CD14-positive monocyte (primary cell): ENCODE data around the gene DCAKD. TPM values are rescaled to one million over a fixed set of nuclear protein-coding genes. Genes with fewer than 3 reads are reported as not detected.
A peak's percentile ranks its signal among the peaks of the same experiment; 100 is the strongest.

Experiments
- DNase-seq, 3 donors: peaks; one replicate each; pipeline ENCODE4 v3.0.0-alpha.2; 2011 to 2022
- H2AFZ ChIP-seq: 2 replicates; pipeline ENCODE4 v1.6.0; 2012; ENCODE audit warnings: mild to moderate bottlenecking, low read depth, low read length, inconsistent platforms; ENCODE audit not compliant: insufficient read depth, poor library complexity, severe bottlenecking
- H3K27ac ChIP-seq, 2 donors: 1 replicate in 1 of 2; 2 replicates in 1 of 2; pipeline ENCODE4 v1.5.1; 2012 to 2013; ENCODE audit warnings: low read length in 2 of 2, control low read depth in 1 of 2, inconsistent platforms in 1 of 2, low read depth in 1 of 2, mild to moderate bottlenecking in 1 of 2
- H3K27me3 ChIP-seq, 2 donors: one replicate each; pipeline versions ENCODE4 v1.6.0 to v1.6.1; 2011 to 2013; ENCODE audit warnings: low read length in 2 of 2; ENCODE audit not compliant: control insufficient read depth in 2 of 2, insufficient read depth in 2 of 2
- H3K36me3 ChIP-seq, 2 donors: replicated peaks in 1 of 2; 1 replicate in 1 of 2; 2 replicates in 1 of 2; pipeline versions ENCODE4 v1.5.1 to v1.6.1; 2012 to 2013; ENCODE audit warnings: low read length in 2 of 2, control low read depth in 1 of 2, inconsistent platforms in 1 of 2, mild to moderate bottlenecking in 1 of 2; ENCODE audit not compliant: insufficient read depth in 2 of 2, control insufficient read depth in 1 of 2
- H3K4me1 ChIP-seq, 2 donors: 1 replicate in 1 of 2; 2 replicates in 1 of 2; pipeline versions ENCODE4 v1.5.1 to v1.6.1; 2012 to 2013; ENCODE audit warnings: low read length in 2 of 2, control low read depth in 1 of 2, inconsistent platforms in 1 of 2, mild to moderate bottlenecking in 1 of 2, moderate library complexity in 1 of 2; ENCODE audit not compliant: insufficient read depth in 2 of 2, control insufficient read depth in 1 of 2
- H3K4me2 ChIP-seq: replicated peaks from 2 replicates; pipeline ENCODE3; 2012; ENCODE audit warnings: low read length, moderate library complexity, mild to moderate bottlenecking; ENCODE audit not compliant: poor library complexity, severe bottlenecking; ENCODE audit errors: extremely low read depth
- H3K4me3 ChIP-seq, 3 experiments: fragments of 200-600 bp in 1 of 3; sonication (generic) in 1 of 3; replicated peaks in 1 of 3; 1 replicate in 2 of 3; 2 replicates in 1 of 3; pipeline ENCODE4 v1.5.1; 2011 to 2013; ENCODE audit warnings: low read length in 3 of 3, mild to moderate bottlenecking in 3 of 3, control low read depth in 2 of 3, low read depth in 2 of 3, inconsistent platforms in 1 of 3, moderate library complexity in 1 of 3
- H3K79me2 ChIP-seq: 2 replicates; pipeline ENCODE4 v1.6.0; 2012; ENCODE audit warnings: mild to moderate bottlenecking, control low read depth, inconsistent platforms, low read length, moderate library complexity; ENCODE audit not compliant: insufficient read depth
- H3K9ac ChIP-seq: 2 replicates; pipeline ENCODE4 v1.6.0; 2017; ENCODE audit warnings: low read length, mild to moderate bottlenecking; ENCODE audit not compliant: insufficient read depth, poor library complexity, severe bottlenecking
- H3K9me3 ChIP-seq, 2 donors: replicated peaks in 1 of 2; 1 replicate in 1 of 2; 2 replicates in 1 of 2; pipeline versions ENCODE4 v1.5.1 to v1.6.1; 2012 to 2013; ENCODE audit warnings: low read length in 2 of 2, control low read depth in 1 of 2; ENCODE audit not compliant: control insufficient read depth in 1 of 2, insufficient read depth in 1 of 2
- H4K20me1 ChIP-seq: 2 replicates; pipeline ENCODE4 v1.6.0; 2012; ENCODE audit warnings: mild to moderate bottlenecking, low read length, control low read depth, moderate library complexity; ENCODE audit not compliant: insufficient read depth
- H3K27ac Mint-ChIP-seq, 7 donors: one replicate each; pipeline ENCODE4 v1.8.0; 2020; ENCODE audit warnings: mild to moderate bottlenecking in 7 of 7, mixed read lengths in 7 of 7, moderate library complexity in 6 of 7, inconsistent platforms in 2 of 7
- H3K27me3 Mint-ChIP-seq, 3 donors: one replicate each; pipeline ENCODE4 v1.8.0; 2021 to 2022; ENCODE audit warnings: low read depth in 3 of 3, mild to moderate bottlenecking in 3 of 3, mixed read lengths in 3 of 3, moderate library complexity in 3 of 3, inconsistent platforms in 1 of 3
- H3K36me3 Mint-ChIP-seq, 2 donors: one replicate each; pipeline ENCODE4 v1.8.0; 2020; ENCODE audit warnings: mixed read lengths in 2 of 2, inconsistent platforms in 1 of 2, mild to moderate bottlenecking in 1 of 2
- H3K4me1 Mint-ChIP-seq: one replicate; pipeline ENCODE4 v1.8.0; 2020; ENCODE audit warnings: mild to moderate bottlenecking, mixed read lengths
- H3K4me3 Mint-ChIP-seq, 2 donors: one replicate each; pipeline ENCODE4 v1.8.0; 2020; ENCODE audit warnings: mild to moderate bottlenecking in 2 of 2, mixed read lengths in 2 of 2, moderate library complexity in 1 of 2
- H3K9me3 Mint-ChIP-seq, 7 donors: one replicate each; pipeline ENCODE4 v1.8.0; 2020 to 2022; ENCODE audit warnings: mixed read lengths in 7 of 7, mild to moderate bottlenecking in 6 of 7, moderate library complexity in 6 of 7, inconsistent platforms in 2 of 7
- CTCF ChIP-seq: fragments of 200-600 bp; IDR thresholded peaks from one replicate; pipeline ENCODE4 v1.8.0; 2022; ENCODE audit warnings: antibody characterized with exemption, mild to moderate bottlenecking
- WGBS: methylation state at CpG from one replicate; pipeline ENCODE4 v1.1.5; 2013; ENCODE audit warnings: missing lambda C conversion rate; ENCODE audit not compliant: insufficient coverage; 5-methylcytosine and 5-hydroxymethylcytosine counted together
- intact Hi-C, 2 donors: fragments of 100-400 bp; cut with micrococcal nuclease; formaldehyde crosslinking; loops; one replicate each; pipeline versions ENCODE4 v1.15.0 to v1.15.1; 2023
- polyA plus RNA-seq, 3 donors: library from polyadenylated mRNA; depleted of rRNA in 1 of 3; unstranded in 2 of 3; stranded (reverse) in 1 of 3; fragments of 300-500 nt in 2 of 3; fragments of >200 nt in 1 of 3; fragmentation: Illumina TruSeq in 2 of 3; gene quantifications; 1 replicate in 2 of 3; 2 replicates in 1 of 3; pipeline ENCODE4 v1.2.3, GENCODE V29; 2012 to 2021

DCAKD gene
- polyA plus RNA-seq, 3 donors: 6.6 to 10.0 (median 8.7) TPM

DNA sequence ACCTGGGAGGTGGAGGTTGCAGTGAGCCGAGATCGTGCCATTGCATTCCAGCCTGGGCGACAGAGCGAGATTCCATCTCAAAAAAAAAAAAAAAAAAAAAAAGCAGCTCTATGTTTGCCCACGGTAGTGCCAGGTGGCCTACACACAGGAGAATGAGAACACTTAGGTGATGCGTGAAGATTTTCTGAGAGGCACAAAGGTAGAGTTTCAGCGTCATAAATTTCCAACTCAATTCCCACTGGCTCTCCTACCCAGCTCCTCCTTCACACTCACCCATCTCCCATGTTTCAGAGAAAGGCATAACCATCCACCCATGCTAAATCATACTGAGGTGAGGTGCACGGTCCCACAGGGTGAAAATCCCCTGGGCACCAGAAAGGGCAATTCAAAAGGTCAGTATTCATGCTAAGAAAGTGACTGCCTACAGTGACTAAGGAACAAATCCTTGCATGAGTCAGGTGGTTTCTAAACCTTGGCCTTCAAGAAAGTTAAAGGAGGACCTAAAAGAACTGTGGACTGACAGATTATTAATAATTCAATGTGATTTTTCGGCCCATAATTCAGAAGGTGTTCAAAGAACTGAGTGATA lies 4.8 kb downstream of the DCAKD start:
- Histone ChIP-seq H3K27me3 (no peaks in the 10 kb centered on the region), H3K27ac (no peak overlapping the region), H3K79me2 (peaks cover 50% of the 10 kb centered on the region), H4K20me1 (no peaks in the 10 kb centered on the region), H3K4me3 (no peak overlapping the region), H3K9me3 (no peaks in the 10 kb centered on the region), H3K9ac (no peak overlapping the region), H2AFZ (no peak overlapping the region), H3K4me2 (no peak overlapping the region), H3K36me3 (no peaks in the 10 kb centered on the region), H3K4me1 (peaks cover 10 to 12% of the 10 kb centered on the region in 2 donors)
- Mint-ChIP-seq H3K4me1 (peaks cover 20% of the 10 kb centered on the region), H3K27me3 (peaks cover 0 to 2% (median 2%) of the 10 kb centered on the region in 3 donors), H3K36me3 (peaks cover 4 to 24% of the 10 kb centered on the region in 2 donors), H3K9me3 (no peaks in the 10 kb centered on the region), H3K4me3 (no peak overlapping the region), H3K27ac (peak overlapping the region in 1 of 7 donors; percentile 26)
- intact Hi-C loops: no loop called here
- WGBS: 83% methylated on average over 1 of the region's 9 CpGs
- TF ChIP-seq CTCF: no peak
- DNase-seq: no peak

GRCh38 chr17:45043813-45044540 lies 7.5 kb downstream of the DCAKD start:
- H3K9me3 Mint-ChIP-seq: no peaks in the 10 kb centered on the region
- Histone ChIP-seq H3K9ac (no peak overlapping the region), H3K36me3 (no peaks in the 10 kb centered on the region), H3K27ac (no peak overlapping the region), H3K27me3 (no peaks in the 10 kb centered on the region), H3K4me1 (no peaks in the 10 kb centered on the region), H3K4me3 (no peak overlapping the region), H3K9me3 (no peaks in the 10 kb centered on the region), H4K20me1 (no peaks in the 10 kb centered on the region), H2AFZ (no peak overlapping the region), H3K79me2 (peaks cover 34% of the 10 kb centered on the region), H3K4me2 (no peak overlapping the region)
- H3K4me3 Mint-ChIP-seq: no peak overlapping the region
- 96% methylated on average over 15 of the region's 18 CpGs for WGBS
- peaks cover 0 to 2% (median 0%) of the 10 kb centered on the region in 3 donors for H3K27me3 Mint-ChIP-seq
- peaks cover 9% of the 10 kb centered on the region for H3K4me1 Mint-ChIP-seq
- no peak for DNase-seq
- TF ChIP-seq CTCF: no peak
- intact Hi-C loops: no loop called here
- H3K27ac Mint-ChIP-seq: no peak overlapping the region
- H3K36me3 Mint-ChIP-seq: peaks cover 4 to 24% of the 10 kb centered on the region in 2 donors
